HG02678 (cell line): ENCODE results near the gene DNAJC4.

Source experiments
- ATAC-seq: cut with Tn5 transposase; IDR thresholded peaks from one replicate; pipeline ENCODE4 v1.9.1; 2021; ENCODE audit warnings: mild to moderate bottlenecking, moderate library complexity; ENCODE audit not compliant: unreplicated experiment

The DNAJC4 gene

DNA sequence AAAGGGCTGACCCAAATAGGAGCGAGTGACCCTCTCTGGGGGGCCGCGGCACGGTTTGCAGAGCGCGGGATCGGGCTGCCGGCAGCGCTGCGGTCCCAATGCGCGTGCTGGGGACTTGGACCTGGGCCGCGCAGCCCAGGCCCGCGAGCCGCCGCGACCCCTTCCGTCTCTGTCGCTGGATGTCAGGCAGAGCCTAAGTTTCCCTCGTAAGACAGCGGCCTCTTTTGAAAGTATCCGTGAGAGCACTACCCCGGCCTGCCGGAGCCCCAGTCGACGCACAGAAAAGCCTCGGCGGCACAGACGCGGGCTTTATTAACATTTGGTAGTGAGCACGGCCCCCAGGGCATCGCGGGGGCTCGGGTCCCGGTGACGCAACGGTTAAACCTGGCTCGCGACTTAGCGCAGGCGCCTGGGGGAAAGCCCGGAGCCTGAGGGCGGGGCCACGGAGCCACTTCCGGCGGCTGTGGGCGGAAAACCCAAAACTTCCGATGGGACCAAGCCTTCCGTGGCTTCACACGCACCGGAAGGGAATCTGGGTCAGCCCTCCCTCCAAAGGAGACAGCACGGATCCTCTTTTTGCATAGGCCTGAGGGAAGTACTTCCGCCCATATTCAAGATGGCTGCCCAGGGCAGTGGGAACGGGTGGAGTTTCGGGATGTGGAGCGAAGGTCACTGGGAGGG is 39.3 kb downstream of the DNAJC4 start:
- peak; percentile 73 for ATAC-seq

DNA sequence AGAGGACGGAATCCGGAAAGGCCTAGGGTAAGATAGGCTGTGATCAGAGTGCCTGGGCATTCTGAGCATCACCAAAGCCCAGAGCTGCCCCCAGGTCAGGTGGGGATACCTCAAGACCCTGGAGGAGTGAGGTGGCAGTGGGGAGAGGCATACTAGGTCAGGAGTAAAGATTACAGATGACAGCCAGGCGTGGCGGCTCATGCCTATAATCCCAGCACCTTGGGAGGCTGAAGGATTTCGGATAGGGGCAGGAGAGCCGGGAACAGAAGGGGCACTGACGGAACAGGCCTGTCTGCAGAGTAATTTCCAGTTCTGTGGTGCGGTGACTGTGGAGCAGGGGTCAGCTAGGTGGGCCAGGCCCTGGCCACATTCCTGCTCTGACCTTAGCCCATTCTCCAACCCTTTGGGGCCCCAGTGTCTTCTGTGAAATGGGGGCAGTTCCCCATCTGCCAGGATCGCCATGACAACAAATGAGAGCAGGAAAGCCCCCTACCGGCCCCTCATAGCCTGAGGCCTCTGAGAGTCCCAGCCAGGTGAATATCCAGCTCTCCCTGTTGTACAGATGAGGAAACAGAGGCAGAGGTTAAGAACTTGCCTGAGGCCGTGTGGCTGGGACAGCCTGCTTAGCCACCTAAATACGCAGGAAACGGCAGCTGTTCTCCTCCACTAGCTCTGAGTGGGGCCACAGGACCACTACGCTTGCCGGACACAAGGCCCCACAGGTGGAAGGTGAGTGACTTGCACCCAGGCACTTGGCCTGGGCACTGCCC is 44.9 kb downstream of the DNAJC4 start:
- ATAC-seq = no peak

- no peak for ATAC-seq
Observed at GRCh38 chr11:64275841-64276240, 45.5 kb downstream of the DNAJC4 start.

DNA sequence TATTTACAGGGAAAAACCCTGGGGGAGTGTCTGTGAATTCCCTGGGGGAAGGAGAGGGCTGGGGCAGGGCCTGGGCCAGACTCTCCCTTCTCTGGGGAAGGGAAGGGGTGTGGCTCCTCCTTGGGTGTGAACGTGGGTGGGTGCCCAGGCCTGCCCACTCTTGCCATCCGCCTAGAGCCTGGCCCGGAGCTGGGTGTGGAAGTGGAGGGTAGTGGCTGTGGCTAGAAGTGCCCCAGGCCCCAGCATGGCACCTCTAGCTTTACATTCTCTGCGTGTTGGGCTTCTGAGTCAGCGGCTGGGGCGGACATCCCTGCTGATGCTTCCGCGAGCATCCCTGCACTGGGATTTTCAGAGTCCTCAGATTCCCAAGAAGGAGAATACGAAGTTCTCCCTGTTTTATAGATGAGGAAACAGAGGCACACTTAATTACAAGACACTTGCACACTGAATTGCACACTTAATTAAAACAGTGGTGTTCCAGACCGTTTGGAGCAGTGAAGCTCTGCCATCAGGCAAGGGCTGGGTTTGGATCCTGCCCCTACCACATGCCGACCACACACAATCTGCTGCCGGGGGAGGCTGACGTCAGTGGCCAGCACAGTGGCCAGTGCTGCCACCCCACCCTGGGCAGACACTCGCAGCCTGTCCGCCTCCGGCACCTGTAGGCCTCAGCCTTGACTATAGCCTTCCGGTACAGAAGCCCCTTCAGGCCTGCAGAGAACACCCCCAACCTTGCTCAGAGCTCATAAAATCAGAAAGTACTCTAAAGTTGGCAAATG is 46.5 kb downstream of the DNAJC4 start:
- ATAC-seq = no peak

- ATAC-seq = no peak
Observed at GRCh38 chr11:64278576-64279190, 48.3 kb downstream of the DNAJC4 start.

GRCh38 chr11:64281957-64282770 is 51.8 kb downstream of the DNAJC4 start:
- no peak for ATAC-seq

DNA sequence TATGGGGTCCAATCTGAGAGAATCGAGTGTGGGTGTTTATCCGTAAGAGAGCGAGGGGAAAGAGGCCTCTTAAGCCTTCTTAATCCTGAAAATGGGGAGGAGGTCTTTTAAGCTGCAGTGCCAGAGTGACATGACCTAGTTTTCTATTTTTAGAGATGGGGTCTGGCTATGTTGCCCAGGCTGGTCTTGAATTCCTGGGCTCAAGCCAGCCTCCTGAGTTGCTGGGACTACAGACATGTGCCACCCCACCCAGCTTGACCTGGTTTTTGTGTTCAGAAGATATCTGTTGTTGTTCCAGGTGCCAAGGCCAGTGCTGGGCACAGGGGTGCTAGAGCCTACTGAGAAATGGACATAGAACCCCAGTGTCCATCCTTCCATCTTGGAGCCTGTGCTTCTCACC is 52.7 kb downstream of the DNAJC4 start:
- no peak for ATAC-seq
